HG03520 (cell line): ENCODE measurements around the gene UPK1B.
"Not testable (repeated sequence)": the region's sequence is repeated elsewhere in the genome, so short reads cannot be mapped to it uniquely, and the experiment has no call there.

Experiments
- ATAC-seq: cut with Tn5 transposase; IDR thresholded peaks from one replicate; pipeline ENCODE4 v1.9.1; 2021; ENCODE audit warnings: mild to moderate bottlenecking, moderate library complexity; ENCODE audit not compliant: unreplicated experiment

UPK1B gene

DNA sequence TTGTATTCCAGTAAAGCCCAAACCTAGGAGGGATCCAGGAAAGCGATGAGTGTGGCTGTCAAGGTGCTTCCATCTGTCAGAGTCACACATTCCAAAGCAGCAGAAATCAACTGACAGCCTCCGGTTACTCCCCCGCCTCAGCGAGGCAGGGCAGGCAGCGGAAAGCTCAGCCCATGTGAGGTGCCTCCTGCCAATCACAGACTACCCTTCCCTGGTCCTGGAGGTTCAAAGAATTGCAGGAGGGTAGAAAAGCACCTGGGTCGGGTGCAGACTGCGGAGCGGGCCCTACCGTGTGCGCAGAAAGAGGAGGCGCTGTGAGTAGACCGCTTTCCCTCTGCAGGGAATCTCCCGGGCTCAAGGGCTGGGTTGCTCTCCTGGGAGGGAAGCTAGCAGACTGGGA lies at the start of gene UPK1B:
UPK1B (plus strand) TSS at position 274 of the 400 bp plus-strand sequence. CDS start 13,144 bp downstream, outside the sequence.
- ATAC-seq: no peak

DNA sequence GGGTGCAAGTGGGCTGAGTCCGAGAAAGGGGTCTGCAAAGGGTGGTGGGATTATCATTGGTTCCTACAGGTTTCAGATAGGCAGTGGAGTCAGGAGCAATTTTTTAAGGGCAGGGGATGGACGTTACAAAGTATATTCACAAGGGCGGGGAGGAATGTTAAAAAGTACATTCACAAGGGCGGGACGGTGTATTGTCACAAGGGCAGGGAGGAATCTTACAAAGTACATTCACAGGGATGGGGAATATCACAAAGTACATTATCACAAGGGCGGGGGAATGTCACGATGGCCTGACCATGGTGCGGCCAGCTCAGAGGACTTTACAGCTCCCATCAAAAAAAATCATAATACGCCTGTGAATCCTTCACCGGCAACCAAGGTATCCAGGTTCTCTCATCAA lies 48.1 kb upstream of the UPK1B start:
- no peak for ATAC-seq

DNA sequence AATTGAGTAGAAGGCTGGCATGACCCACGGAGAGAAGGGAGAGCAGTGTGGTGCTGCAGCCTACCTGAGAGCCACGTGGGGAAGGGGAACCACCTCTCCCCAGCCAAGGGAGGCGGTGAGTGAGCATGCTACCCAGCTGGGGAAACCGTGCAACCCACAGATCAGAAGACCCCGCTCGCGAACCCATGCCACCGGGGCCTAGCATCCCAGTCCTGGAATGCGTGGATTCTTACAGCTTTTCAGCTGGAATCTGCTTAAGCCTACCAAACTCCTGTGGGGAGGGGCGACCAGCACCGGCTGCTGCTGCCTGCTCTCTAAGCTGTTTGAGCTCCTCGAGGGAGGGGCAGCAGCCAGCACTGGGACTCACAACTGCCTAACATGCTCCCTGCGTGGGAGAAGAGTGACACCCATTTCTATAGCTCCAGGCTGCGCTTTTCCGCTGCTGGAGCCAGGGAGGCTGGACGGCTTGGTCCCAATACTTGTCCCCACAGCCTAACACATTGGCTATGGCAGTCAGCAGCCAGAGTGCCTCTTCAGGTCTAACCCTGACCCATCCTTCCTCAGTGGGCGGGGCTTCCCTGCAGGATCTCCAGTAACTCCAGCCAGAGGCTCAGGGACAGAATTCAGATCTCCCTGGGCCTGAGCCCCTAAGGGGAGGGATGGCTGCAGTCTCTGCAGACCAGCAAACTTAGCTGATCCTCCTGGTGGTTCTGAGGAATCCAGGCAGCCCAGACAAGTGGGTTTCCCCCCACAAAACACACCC lies 47.5 kb upstream of the UPK1B start:
- no peak for ATAC-seq

DNA sequence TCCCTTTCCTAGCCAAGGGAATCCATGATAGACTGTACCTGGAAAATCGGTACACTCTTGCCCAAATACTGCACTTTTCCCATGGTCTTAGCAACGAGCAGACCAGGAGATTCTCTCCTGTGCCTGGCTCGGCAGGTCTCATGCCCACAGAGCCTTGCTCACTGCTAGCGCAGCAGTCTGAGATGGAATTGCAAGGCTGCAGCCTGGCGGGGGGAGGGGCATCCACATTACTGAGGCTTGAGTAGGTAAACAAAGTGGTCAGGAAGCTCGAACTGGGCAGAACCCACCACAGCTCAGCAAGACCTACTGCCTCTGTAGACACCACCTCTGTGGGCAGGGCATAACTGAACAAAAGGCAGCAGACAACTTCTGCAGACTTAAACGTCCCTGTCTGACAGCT lies 43.1 kb upstream of the UPK1B start:
- ATAC-seq: not testable (repeated sequence)

DNA sequence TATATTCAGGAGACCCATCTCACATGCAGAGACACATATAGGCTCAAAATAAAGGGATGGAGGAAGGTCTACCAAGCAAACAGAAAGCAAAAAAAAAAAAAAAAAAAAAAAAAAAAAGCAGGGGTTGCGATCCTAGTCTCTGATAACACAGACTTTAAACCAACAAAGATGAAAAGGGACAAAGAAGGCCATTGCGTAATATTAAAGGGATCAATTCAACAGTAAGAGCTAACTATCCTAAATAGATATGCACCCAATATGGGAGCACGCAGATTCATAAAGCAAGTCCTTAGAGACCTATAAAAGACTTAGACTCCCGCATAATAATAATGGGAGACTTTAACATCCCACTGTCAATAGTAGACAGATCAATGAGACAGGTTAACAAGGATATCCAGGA lies 41.1 kb upstream of the UPK1B start:
- ATAC-seq: not testable (repeated sequence)

DNA sequence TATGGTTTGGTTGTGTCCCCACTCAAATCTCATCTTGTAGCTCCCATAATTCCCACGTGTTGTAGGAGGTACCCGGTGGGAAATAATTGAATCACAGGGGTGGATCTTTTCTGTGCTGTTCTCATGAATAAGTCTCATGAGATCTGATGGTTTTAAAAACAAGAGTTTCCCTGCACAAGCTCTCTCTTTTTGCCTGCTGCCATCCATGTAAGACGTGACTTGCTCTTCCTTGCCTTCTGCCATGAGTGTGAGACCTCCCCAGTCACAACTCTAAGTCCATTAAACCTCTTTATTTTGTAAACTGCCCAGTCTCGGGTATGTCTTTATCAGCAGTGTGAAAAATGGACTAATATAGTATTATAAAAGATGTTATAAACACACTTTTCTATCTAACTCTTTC lies 34.0 kb upstream of the UPK1B start:
- not testable (repeated sequence) for ATAC-seq

DNA sequence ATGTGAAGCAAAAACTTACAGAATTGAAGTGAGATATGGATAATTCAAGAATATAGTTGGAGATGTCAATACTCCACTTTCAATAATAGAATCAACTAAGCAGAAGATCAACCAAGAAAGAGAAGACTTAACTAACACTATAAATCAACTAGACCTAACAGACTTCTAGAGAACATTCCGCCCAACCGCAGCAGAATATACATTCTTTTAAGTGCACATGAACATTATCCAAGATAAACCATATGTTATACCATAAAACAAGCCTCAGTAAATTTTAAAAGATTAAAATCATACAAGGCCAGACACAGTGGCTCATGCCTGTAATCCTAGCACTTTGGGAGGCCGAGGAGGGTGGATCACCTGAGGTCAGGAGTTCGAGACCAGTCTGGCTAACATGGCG lies 32.9 kb upstream of the UPK1B start:
- no peak for ATAC-seq

DNA sequence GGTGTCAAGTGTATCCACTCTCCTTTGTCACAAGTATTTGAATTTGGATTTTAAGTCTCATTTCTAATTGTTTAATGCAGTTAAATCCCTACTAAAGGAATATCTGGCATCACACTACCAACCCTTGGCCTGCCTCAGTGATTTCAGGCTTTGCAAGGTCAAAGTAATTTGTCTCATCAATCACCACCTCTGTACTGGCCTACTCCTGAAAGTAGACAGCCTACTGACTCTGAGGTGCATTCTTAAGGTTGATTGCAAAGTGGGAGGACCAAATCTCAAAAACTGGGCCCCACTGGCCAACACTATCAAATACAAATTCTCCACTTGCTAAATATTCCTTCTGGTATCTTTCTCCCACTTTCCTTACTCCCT lies 28.3 kb upstream of the UPK1B start:
- ATAC-seq: peak; percentile 30

DNA sequence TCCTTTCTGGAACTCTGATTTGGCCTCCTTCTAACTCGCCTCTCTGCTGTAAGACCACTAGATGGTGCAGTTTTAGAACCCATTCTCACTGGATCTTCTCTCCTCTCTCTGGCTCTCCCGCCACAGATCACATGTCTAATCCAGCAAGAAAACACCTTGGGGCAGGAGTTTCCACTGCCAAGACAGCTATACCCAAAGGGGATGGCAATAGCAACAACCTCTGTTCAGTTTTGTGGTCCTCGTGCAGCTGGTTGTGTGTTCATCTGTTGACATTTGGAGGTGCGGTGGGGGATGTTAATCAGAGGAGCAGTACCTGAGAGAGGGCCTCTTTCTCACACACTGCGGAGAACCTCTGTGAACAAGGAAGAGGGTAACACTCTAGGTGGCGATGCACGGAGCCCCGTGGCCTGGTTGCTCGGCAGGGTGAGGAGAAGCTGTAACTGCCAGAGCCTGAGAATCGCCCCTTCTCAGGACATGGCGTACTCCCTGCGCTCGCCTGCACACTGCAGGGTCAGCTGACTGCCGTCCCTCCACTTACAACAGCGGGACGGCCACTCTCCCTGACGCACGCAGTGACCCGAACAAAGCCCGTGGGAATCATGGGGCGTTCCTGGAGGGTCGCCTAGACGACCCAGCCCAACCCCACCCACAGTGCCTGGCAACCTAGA lies 27.8 kb upstream of the UPK1B start, which contains the start of gene TEX55:
TEX55 (plus strand) TSS at position 666 of the 668 bp plus-strand sequence. CDS start 25 bp downstream, outside the sequence.
- peak; percentile 54 for ATAC-seq

DNA sequence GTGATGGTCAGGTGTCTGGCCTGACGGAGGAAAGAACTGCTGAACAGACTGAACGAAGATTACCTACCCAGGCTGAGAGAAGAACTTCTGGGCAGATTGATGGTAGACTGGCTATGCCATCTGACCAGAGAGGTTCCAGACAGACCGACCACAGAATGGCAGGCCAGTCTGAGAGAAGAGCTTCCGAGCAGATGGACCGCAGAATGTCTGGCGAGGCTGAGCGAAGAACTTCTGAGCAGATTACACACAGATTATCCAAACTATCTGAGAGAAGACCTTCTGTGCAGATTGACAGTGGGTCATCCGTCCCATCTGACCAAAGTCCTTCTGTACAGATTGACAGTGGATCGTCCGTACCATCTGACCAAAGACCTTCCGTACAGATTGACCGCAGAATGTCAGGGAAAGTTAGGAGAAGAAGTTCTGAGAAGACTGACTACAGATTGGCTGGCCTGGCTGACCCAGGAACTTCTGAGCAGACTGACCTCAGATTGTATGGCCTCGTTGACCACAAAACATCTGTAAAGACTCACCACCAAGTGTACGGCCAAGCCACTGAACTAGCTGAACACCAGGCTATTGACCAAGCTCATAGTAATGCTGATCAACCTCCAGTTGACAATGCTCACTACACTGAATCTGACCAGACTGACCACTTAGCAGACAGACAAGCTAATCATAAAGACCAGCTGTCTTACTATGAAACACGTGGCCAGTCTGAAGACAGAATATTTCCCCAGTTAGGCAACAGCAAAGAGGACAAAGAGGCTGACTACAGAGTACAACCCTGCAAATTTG lies 26.6 kb upstream of the UPK1B start:
- no peak for ATAC-seq

DNA sequence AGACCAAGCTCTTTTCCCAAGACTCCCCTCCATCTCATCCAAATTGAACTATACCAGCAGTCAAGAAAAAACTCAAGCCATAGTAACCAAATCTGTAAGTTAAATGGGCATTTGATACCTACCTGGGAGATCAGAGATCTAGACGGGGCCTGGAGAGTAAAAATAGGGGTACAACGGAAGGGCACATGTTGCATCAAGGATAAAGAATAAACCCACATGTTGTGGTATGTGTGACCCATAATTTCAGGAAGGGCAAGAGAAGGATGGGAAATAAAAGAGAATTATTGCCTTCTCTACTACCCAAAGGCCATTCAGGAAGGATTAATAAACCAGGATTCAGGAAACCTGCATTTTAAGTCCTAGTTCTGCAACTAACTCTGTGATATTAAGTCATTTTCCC lies 25.9 kb upstream of the UPK1B start:
- ATAC-seq: no peak

DNA sequence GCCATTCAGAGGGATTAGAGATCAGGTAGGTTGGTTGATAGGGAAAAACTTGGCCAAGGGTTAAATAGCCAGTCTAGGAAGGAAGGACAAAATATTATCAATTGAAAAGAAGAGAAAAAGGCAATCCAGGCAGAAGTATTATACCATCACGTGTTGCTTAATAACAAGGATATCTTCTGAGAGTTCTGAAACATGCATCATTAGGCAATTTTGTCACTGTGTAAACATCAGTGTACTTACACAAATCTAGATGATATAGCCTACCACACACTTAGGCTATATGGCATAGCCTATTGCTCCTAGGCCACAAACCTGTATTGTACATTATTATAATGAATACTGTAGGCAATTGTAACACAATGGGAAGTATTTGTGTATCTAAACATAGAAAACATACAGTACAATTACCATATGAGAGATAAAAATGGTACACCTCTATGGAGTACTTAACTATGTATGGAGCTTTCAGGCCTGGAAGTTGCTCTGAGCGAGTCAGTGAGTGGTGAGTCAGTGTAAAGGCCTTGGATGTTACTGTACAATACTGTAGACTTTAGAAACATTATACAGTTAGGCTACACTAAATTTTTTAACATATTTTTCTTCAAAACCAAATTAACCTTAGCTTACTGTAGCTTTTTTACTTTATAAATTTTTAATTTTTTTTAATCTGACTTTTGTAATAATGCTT lies 24.8 kb upstream of the UPK1B start:
- no peak for ATAC-seq

DNA sequence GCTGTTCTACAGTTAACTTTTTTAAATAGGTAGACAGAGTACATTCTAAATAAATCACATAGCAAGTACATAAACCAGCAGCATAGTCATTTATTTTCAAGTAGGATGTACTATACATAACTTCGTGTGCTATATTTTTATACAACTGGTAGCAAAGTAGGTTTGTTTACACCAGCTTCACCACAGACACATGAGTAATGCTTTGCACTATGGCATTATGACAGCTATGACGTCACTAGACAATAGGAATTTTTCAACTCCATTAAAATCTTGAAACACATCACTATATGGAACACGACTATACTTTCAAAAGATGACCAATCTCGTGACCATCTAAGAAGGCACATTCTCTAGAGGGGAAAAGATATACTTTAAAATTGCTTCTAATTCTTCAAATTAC lies 23.9 kb upstream of the UPK1B start:
- ATAC-seq: no peak

DNA sequence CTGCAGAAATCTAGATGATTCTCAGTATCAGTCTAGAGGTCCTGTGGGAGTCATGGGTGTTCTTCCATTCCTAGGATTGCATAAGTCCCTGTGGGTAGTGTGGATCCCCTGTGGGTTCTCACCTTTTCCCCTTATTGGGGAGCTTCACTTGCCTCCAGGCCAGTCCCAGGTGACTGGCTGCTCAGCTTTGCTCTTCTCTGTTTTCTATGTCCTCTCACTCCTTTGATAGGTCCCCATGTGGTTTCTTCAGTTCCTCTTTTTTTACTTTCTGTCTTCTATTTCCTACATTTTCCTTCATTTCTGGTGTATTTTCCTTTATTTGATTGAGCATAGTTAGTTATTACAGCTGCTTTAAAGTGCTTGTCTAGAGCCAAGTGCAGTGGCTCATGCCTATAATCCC lies 16.5 kb upstream of the UPK1B start:
- no peak for ATAC-seq

DNA sequence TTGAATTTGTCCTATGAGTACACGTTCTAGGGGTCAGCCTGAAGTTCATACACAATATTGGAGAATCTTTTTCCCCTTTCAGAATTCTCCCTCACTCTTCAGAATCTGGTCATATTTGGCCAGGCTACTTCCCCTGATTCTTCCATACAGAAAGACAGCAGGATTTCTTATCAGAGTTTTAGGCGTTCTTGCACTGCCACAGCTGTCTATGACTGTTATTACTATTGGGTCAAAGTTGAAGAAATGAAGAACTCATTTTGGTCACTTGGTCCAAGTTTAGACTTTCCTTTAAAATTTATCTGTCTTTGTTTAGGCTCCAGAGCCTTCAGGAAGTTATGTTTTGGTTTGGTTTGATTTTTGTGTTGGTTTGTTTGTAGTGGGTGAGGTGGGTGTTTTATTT lies 15.4 kb upstream of the UPK1B start:
- no peak for ATAC-seq

DNA sequence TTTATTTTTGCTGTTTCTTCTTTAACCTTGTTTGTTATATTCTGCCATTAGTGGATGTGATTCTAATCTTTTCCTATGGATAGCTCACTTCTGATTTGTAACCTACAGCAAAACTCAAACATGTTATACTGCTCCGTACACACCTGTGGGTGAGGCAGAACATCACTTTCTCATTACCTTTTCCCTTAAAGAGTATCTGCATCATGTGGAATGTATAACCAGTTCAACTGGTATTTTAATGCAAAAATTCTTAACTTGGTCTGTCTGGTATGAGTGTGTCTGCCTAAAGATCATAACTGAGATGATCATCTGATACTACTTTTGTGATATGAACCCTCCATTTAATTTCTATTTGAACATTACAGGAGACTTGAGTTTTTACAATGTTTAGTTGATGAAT lies 13.0 kb upstream of the UPK1B start:
- no peak for ATAC-seq

DNA sequence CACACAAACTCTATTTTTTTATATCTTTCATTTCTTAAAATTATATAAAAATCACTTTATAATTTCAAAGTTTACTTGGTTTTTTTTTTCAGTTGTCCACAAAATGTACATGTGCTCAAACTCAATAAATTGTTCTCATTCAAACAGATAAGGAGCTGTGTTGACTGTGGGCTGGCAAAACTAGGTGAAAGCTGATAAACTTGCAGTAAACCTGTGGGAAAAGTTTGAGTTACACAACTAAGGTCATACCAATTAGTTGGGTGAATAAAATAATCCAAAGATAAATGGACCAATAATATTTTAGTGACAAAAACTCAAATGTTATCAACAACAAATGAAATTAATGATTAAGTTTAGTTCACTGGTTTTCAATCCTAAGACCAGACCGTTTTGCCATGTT lies 12.6 kb upstream of the UPK1B start:
- ATAC-seq: no peak

DNA sequence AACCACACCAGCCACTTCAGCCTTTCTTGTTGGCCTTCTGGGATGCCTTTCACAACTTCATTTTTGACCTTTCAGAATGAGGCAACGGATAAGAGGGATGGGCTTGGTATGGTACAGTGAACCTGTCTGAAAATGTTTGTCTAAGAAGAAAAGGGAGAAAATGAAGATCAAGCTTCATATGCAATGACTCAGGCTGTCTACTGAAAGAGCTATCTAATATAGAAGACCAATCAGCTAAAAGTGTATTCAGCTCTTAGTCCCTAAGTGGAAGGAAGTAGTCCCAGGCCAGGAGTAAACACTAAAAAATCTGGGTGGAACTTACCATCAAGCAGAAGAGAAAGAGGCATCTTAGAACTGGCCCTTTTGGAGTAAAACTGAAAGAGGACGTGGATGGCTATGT lies 12.2 kb upstream of the UPK1B start:
- ATAC-seq: no peak

DNA sequence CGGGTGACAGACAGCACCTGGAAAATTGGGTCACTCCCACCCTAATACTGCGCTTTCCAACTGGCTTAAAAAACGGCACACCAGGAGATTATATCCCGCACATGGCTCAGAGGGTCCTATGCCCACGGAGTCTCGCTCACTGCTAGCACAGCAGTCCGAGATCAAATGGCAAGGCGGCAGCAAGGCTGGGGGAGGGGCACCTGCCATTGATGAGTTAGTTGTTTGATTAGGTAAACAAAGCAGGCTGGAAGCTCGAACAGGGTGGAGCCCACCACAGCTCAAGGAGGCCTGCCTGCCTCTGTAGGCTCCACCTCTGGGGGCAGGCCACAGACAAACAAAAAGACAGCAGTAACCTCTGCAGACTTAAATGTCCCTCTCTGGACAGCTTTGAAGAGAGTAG lies 8.7 kb upstream of the UPK1B start:
- not testable (repeated sequence) for ATAC-seq

DNA sequence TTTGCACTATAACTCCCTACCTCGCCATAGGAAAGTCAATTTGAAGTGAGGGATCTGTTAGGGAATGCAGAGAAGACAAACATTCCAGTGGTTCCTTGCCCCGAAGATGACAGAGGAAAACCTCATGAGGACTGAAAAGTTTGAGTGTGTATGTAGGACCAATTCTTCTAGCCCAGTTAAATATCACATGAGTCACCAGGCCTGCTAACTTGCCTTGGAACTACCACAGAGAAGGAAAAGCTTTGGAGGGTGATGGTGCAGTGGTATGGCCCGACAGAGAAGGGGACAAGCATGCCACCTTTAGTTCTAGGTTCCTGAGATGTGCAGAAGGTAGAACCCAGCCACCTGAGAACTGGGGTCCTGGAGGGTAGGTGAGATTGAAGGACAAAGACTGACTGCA lies 2.6 kb upstream of the UPK1B start:
- ATAC-seq: no peak
